Osteoblast (primary cell): Measurements from ENCODE around the gene TGFB1I1. TPM values are rescaled to one million over a fixed set of nuclear protein-coding genes. Genes with fewer than 3 reads are reported as not detected.
A peak's percentile ranks its signal among the peaks of the same experiment; 100 is the strongest.

Experiments used
- DNase-seq: peaks from one replicate; pipeline ENCODE4 v3.0.0; 2011; ENCODE audit warnings: low spot score, mixed read lengths; ENCODE audit not compliant: insufficient read length; ENCODE audit errors: missing footprints
- H2AFZ ChIP-seq: 2 replicates; pipeline ENCODE4 v1.6.0; 2011; ENCODE audit warnings: mild to moderate bottlenecking, low read length
- H3K27ac ChIP-seq: 2 replicates; pipeline ENCODE4 v1.5.1; 2011; ENCODE audit warnings: mild to moderate bottlenecking, low read depth, low read length, moderate library complexity
- H3K27me3 ChIP-seq: 2 replicates; pipeline ENCODE4 v1.6.0; 2012; ENCODE audit warnings: mild to moderate bottlenecking, control low read depth, inconsistent platforms, low read length, moderate library complexity; ENCODE audit not compliant: insufficient read depth
- H3K36me3 ChIP-seq: 2 replicates; pipeline ENCODE4 v1.5.1; 2011; ENCODE audit warnings: mild to moderate bottlenecking, low read length, control low read depth, moderate library complexity; ENCODE audit not compliant: insufficient read depth
- H3K4me1 ChIP-seq: 2 replicates; pipeline ENCODE4 v1.5.1; 2011; ENCODE audit warnings: mild to moderate bottlenecking, low read length, control low read depth, moderate library complexity; ENCODE audit not compliant: insufficient read depth
- H3K4me2 ChIP-seq: 2 replicates; pipeline ENCODE4 v1.6.0; 2011; ENCODE audit warnings: mild to moderate bottlenecking, low read length; ENCODE audit not compliant: insufficient read depth
- H3K4me3 ChIP-seq: fragments of 200-600 bp; sonication (generic); 3 replicates; pipeline ENCODE4 v1.5.1; 2012; ENCODE audit warnings: mild to moderate bottlenecking, low read length, inconsistent platforms; ENCODE audit not compliant: insufficient read depth
- H3K79me2 ChIP-seq: 2 replicates; pipeline ENCODE4 v1.6.0; 2012; ENCODE audit warnings: mild to moderate bottlenecking, low read length, control low read depth, inconsistent platforms; ENCODE audit not compliant: insufficient read depth
- H3K9me3 ChIP-seq: 2 replicates; pipeline ENCODE4 v1.5.1; 2011; ENCODE audit warnings: low read depth, low read length, control low read depth
- H4K20me1 ChIP-seq: 2 replicates; pipeline ENCODE4 v1.6.0; 2012; ENCODE audit warnings: mild to moderate bottlenecking, low read length, control low read depth; ENCODE audit not compliant: insufficient read depth
- total RNA-seq: library from RNA; depleted of rRNA; stranded (reverse); fragments of >200 nt; gene quantifications from 2 replicates; pipeline ENCODE4 v1.2.3, GENCODE V29; 2012
- TF ChIP-seq, protein P1 (sequence below): IDR thresholded peaks from 2 replicates; pipeline ENCODE4 v1.5.1; 2011; ENCODE audit warnings: mild to moderate bottlenecking, low read depth, low read length, moderate library complexity; ENCODE audit errors: extremely low read depth

TGFB1I1 gene
- 60.1 and 70.4 TPM in 2 replicates for total RNA-seq

DNA sequence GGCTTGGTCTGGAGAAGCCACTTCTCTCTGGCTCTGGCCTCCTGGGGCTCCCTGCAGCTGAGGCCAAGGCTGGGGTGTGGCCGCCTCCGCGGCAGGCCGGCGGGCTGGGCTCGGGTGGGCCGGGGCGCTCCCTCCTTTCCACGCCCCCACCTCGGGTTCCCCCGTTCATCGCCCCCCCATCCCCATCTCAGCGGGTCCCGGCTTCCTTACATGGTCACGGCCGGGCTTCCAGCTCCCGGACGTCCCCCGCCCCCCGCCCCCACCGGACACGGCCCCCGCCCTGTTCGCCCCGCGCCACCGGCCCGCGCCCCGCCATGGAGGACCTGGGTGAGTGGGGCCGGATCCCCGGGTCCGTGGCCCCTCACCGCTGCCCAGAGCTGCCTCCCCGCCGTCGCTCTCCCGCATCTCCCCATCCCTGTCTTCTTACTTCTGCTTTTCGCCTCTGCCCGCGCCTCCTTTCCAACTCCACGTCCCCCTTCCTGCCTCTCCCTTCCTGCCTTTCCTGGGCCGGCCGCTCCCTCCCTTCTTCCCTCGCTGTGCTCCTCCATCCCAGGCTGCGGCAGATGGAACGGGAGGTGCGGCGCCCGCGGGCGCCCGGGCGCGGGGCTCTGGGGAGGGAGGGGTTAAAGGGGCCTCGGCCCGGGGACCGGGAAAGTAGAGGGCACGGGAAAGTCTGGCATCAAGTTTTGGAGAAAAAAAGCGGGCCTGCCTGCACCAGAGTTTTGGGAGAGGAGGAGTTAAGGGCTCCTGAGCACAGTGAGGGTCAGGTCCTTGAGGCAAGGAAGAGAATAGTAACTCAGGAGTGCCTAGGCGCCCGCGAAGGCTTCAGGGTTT lies at the start of gene TGFB1I1:
Gene TGFB1I1 (plus strand): TSS at position 278 of the 834 bp plus-strand sequence. CDS start 37 bp downstream, at position 315.
- peak within 1 kb of the TSS; percentile 84 for H3K4me3 ChIP-seq
- peak; percentile 98 for DNase-seq
- TF ChIP-seq, protein P1, sequence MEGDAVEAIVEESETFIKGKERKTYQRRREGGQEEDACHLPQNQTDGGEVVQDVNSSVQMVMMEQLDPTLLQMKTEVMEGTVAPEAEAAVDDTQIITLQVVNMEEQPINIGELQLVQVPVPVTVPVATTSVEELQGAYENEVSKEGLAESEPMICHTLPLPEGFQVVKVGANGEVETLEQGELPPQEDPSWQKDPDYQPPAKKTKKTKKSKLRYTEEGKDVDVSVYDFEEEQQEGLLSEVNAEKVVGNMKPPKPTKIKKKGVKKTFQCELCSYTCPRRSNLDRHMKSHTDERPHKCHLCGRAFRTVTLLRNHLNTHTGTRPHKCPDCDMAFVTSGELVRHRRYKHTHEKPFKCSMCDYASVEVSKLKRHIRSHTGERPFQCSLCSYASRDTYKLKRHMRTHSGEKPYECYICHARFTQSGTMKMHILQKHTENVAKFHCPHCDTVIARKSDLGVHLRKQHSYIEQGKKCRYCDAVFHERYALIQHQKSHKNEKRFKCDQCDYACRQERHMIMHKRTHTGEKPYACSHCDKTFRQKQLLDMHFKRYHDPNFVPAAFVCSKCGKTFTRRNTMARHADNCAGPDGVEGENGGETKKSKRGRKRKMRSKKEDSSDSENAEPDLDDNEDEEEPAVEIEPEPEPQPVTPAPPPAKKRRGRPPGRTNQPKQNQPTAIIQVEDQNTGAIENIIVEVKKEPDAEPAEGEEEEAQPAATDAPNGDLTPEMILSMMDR, result no peak
- H3K4me2 ChIP-seq, result peak within 1 kb of the TSS; percentile 89
- H3K9me3 ChIP-seq, result no peaks in the 10 kb centered on the region
- H3K36me3 ChIP-seq, result peaks cover 33% of the 10 kb centered on the region
- H2AFZ ChIP-seq, result peak within 1 kb of the TSS; percentile 86
- peak within 1 kb of the TSS; percentile 77 for H3K27ac ChIP-seq
- H3K79me2 ChIP-seq, result peaks cover 4% of the 10 kb centered on the region
- H3K4me1 ChIP-seq, result peaks cover 28% of the 10 kb centered on the region
- no peaks in the 10 kb centered on the region for H3K27me3 ChIP-seq
- peaks cover 32% of the 10 kb centered on the region for H4K20me1 ChIP-seq

DNA sequence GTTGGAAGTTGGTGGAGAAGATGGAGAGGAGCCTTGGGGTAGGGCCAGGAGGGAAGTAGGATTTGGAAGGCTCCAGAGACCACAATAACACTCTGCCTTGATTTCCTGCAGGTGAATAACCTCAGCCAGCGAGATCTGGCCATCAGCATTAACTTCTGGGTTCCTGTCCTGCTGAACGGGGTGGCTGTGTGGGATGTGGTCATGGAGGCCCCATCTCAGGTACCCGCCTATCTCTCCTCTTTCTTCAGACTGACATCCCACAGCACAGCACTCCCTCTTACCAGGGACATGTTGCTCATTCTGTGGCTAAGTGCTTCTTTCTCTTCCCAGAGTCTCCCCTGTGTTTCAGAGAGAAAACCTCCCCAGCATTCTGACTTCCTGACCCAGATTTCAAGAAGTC lies 48.7 kb upstream of the TGFB1I1 start:
- Histone ChIP-seq H4K20me1 (no peaks in the 10 kb centered on the region), H3K36me3 (no peaks in the 10 kb centered on the region), H3K79me2 (no peaks in the 10 kb centered on the region), H3K4me2 (no peak overlapping the region), H3K4me1 (no peaks in the 10 kb centered on the region), H3K27ac (no peak overlapping the region), H3K27me3 (peaks cover 12% of the 10 kb centered on the region), H3K9me3 (no peaks in the 10 kb centered on the region), H2AFZ (no peak overlapping the region), H3K4me3 (no peak overlapping the region)
- no peak for DNase-seq
- TF ChIP-seq, protein P1, result no peak

DNA sequence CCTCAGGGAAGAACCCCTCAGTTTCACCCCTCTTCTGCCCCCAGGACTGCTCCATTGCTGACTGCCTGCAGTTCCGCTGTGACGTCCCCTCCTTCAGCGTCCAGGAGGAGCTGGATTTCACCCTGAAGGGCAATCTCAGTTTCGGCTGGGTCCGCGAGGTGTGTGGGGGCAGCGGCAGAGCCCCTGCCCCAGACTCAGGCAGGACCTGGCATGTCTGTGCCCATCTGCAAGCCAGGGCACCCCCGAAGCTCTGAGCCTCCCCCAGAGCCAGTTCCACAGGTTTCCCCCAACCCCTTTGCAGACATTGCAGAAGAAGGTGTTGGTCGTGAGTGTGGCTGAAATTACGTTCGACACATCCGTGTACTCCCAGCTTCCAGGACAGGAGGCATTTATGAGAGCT lies 48.2 kb upstream of the TGFB1I1 start:
- no peak overlapping the region for H3K4me2 ChIP-seq
- no peaks in the 10 kb centered on the region for H4K20me1 ChIP-seq
- no peak overlapping the region for H3K27ac ChIP-seq
- DNase-seq, result no peak
- H3K27me3 ChIP-seq, result peaks cover 13% of the 10 kb centered on the region
- no peaks in the 10 kb centered on the region for H3K36me3 ChIP-seq
- H3K4me3 ChIP-seq, result no peak overlapping the region
- TF ChIP-seq, protein P1, result no peak
- no peaks in the 10 kb centered on the region for H3K9me3 ChIP-seq
- no peaks in the 10 kb centered on the region for H3K79me2 ChIP-seq
- no peaks in the 10 kb centered on the region for H3K4me1 ChIP-seq
- H2AFZ ChIP-seq, result no peak overlapping the region
